GM21528 (cell line): ENCODE results near the gene NR1D1.

Experiments used
- ATAC-seq: cut with Tn5 transposase; IDR thresholded peaks from one replicate; pipeline ENCODE4 v1.9.1; 2021; ENCODE audit warnings: mild to moderate bottlenecking, moderate library complexity; ENCODE audit not compliant: unreplicated experiment, low FRiP score

The NR1D1 gene

GRCh38 chr17:40112191-40112711, 11.9 kb upstream of the NR1D1 start:
- no peak for ATAC-seq

- peak; percentile 35 for ATAC-seq
Measured at GRCh38 chr17:40111221-40112128, 11.1 kb upstream of the NR1D1 start.

GRCh38 chr17:40110026-40110845, 9.8 kb upstream of the NR1D1 start:
- no peak for ATAC-seq

- no peak for ATAC-seq
Measured at GRCh38 chr17:40108970-40109824, 8.8 kb upstream of the NR1D1 start.

DNA sequence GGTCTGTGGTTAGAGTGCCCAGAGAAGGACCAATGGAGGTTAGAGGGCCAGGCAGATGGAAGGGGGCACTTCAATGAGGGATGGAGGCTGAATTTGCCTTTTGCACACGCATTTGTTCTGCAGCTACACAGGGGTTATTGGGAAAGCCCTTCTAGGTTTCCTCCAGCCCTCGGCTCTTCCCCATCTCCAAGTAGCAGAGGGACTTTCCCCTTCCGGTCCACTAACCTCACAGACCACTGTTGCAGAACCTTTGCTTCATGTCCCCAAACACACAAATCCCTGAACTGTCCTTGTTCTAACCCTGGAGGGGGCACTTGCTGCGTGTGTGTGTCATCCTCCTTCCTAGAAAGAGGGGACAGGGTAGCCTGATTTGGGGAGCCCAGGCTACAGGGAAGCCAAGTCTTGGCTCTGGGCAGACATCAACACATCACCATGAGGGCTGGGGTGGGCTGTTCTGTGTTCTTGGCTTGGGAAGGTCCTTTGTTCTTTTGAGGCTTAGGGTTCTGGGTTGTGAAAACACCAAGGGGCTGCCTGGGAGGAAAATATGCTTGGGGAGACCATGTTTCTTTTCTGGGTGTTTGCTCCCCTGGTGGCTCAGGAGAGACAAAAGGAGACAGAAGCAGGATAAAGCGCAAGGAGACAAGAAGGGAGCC, 7.3 kb upstream of the NR1D1 start:
- ATAC-seq = no peak

GRCh38 chr17:40106760-40107521, 6.6 kb upstream of the NR1D1 start:
- no peak for ATAC-seq

GRCh38 chr17:40105861-40106759, 5.7 kb upstream of the NR1D1 start:
- no peak for ATAC-seq

DNA sequence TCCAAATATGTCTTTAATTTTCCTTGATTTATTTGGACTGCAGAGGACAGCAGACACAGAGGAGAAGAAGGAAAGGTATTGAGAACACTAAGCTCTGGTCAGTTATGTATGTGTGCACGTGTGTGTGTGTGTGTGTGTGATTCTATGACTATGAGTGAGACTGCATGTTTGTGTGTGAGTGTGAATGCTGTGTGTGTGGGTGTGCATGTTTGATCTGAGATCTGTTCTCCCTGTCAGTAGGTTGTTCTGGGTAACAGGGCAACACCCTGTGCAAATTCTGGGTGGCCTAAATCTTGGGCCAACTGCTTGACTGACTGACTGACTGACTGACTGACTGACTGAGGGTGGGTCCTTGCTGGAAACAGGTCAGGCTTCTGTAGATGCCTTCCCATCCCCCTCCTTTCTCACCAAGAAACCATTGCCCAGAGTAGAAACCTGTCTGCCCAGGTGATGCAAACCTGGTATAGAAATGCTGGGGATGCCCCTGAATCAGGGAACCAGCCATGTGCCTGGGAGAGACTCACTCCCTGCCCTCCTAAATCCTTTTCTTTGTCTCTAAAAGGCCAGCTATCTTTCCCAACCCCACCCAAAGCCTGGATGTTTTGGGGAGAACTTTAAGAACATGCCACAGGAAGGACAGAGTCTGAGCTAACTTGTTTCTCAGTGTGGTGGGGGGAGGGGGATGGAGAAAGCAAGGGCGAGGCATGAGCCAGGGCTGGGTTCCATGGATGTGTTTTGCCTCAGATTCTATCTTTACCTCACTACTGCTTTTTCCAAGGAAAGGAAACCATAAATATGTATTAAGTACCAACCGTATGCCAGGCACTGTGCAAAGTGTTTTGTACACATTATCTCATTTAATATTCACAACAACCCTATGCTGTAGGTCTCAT, 4.5 kb upstream of the NR1D1 start:
- ATAC-seq = no peak

GRCh38 chr17:40103688-40104087, 3.3 kb upstream of the NR1D1 start:
- no peak for ATAC-seq

DNA sequence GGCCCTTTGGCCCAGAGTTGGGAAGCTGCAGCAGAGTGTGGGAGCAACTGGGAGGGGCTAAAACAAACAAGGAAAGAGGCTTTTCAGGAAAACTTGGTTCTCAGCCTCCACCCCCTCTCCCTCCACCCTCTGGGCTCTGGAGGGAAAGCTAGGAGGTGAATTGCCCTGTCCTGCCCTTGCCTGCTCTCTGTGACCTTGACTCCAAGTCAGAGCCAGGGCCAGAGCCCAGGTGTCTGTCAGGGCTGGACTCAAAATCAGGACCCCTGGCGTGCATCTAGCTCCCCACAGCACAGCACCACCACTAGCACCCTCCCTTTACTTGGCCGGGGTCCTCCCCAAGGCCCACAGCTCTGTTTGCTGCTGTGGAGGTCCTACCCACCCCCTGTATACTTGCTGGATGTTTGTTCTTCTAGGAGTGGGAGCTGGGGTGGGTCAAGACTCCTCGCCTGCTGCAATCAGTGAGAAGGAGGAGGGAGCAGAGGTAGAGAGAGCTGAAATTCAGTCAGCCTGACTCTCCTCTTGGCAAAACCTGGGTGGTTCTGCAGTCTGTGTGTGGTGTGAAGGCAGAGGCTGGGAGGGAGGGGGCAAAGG, 2.8 kb upstream of the NR1D1 start:
- no peak for ATAC-seq

DNA sequence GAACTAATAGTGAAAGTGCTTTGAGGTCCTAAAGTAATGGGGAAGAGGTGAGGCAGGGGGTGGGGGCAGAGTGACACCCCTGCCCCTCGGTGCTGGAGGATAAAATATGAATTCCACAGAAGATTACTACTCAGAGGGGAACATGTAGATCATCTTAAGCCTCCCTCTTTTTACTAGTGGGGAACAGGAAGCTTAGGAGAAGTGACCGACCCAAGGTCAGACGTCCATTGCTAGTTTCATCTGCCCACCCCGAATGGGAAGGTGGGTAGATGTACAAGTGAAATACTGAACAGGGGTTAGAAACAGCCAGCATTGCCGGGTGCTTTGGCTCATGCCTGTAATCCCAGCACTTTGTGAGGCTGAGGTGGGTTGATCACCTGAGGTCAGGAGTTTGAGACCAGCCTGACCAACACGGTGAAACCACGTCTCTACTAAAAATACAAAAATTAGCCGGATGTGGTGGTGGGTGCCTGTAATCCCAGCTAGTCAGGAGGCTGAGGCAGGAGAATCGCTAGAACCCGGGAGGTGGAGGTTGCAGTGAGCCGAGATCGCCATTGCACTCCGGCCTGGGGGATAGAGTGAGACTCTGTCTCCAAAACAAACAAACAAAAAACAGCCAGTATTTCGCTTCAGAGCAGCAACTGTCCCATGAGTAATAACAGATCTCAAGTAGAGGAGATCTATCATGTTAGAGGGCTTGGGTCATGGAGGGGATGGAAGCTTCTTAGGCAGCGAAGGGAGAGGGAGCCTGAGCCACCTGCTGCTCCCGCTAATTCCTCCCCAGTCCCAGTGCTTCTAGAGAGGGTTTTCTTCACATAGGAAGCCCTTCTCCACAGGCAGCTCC, 1.2 kb upstream of the NR1D1 start:
- no peak for ATAC-seq

DNA sequence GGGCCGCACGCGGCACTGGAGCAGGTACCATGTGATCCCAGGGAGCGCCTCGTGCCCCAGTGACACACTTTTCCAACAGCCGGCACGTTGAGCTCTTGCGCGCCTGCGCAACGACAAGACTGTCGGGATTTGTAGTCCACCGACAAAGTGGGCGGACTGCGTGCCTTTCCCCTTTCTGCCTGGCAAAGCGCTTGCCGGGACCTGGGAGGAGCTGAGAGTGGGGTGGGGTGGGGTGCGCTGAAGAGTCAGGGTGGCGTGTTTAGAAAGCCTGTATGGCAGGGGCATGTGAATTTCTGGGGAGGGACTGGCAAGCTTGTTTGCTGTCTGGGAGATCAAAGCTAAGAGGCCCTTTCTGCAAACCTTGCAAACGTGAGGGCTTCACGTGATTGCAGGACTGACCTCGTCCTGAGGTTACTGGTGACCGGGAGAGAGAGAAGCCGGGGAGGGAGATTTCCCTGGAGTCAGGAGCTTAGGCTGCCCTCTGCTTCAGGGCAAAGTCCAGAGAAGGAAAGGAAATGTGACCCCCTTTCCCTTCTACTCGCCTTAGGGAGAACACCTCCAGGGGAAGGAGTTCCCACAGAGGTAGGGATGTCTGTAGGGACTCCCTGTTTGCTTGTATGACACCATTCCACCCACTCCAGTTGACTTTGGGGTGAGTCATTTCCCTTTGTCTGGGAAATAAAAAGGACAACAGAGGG, 429 bp upstream of the NR1D1 start:
- no peak for ATAC-seq

DNA sequence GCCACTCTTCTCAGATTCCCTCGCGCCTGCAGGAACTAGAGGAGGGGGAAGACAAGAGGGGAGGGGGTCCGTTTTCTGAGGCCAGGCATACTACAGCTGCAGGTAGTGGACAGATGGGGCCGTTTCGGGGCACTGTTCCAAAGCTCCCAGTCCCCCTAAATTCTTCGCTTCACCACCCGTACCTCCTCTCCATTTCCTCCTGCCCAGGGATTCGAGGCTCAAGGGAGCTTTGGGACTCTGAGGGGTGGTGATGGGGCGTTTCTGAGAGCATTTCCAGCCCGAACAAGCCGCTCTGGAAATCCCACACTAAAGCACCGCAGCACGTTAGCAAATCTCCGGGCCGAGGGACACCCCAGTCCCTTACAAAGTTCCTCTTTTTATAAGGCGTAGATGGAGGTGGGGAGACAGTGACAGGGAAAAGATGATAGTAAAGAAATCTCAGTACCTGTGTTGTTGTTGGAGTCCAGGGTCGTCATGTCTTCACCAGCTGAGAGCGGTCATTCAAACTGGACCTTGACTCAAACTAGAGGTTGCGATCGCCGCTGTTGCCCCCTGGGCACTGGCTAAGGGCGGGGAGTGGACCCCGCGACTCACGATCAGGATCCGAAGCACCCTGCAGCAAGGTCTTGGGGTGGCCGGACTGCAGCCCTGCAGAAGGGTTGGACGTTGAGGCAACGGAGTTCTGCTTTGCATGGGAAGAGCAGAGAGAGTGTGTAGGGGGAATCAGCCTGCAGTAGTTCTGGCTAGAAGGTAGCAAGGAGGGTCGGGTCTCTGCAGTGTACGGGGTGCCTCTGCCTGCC, 570 bp downstream of the NR1D1 start:
- no peak for ATAC-seq

GRCh38 chr17:40098846-40099618, 1.4 kb downstream of the NR1D1 start:
- ATAC-seq = peak; percentile 62
